ENCODE measurements around the gene SMOC2. TPM values are rescaled to one million over a fixed set of nuclear protein-coding genes. Genes with fewer than 3 reads are reported as not detected.
A peak's percentile ranks its signal among the peaks of the same experiment; 100 is the strongest.
"Not testable (repeated sequence)": the region's sequence is repeated elsewhere in the genome, so short reads cannot be mapped to it uniquely, and the experiment has no call there.

Gene SMOC2
- total RNA-seq, 1 donor from 2014 or later, result 0.53 TPM

DNA sequence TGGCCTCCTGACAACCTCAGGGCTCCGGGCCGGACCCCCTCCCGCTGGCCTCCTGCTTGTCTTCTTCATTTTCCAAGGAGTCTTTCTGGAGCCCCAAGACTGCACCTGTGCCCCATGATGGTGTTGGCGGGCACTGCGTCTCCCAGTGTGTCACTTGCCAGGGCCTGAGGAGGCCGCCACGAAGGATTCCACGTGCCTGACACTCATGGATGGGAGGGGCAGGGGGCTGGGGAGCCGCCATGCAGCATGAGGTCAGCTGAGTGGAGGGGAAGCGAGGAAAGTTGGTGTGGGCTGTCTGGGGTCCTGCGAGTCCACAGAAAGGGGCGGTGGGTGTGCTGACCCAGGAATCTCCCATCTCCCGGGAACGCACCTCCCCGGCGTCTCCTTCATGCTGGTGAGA, 165.7 kb downstream of the SMOC2 start:
- no peaks in the 10 kb centered on the region for H3K36me3 ChIP-seq (ENCODE audit: control insufficient read depth, insufficient read depth, low read length)
- FAIRE-seq, result no peak
- TF ChIP-seq, protein P1, sequence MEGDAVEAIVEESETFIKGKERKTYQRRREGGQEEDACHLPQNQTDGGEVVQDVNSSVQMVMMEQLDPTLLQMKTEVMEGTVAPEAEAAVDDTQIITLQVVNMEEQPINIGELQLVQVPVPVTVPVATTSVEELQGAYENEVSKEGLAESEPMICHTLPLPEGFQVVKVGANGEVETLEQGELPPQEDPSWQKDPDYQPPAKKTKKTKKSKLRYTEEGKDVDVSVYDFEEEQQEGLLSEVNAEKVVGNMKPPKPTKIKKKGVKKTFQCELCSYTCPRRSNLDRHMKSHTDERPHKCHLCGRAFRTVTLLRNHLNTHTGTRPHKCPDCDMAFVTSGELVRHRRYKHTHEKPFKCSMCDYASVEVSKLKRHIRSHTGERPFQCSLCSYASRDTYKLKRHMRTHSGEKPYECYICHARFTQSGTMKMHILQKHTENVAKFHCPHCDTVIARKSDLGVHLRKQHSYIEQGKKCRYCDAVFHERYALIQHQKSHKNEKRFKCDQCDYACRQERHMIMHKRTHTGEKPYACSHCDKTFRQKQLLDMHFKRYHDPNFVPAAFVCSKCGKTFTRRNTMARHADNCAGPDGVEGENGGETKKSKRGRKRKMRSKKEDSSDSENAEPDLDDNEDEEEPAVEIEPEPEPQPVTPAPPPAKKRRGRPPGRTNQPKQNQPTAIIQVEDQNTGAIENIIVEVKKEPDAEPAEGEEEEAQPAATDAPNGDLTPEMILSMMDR (IDR thresholded peaks at IDR 0.05; ENCODE audit: insufficient read depth, low read length, severe bottlenecking), result no peak
- no peak overlapping the region for H3K4me3 ChIP-seq (ENCODE audit: low read depth, low read length)
- DNase-seq (ENCODE audit: low read depth), result no peak
- H3K27me3 ChIP-seq (ENCODE audit: control insufficient read depth, insufficient read depth, low read length), result no peaks in the 10 kb centered on the region

DNA sequence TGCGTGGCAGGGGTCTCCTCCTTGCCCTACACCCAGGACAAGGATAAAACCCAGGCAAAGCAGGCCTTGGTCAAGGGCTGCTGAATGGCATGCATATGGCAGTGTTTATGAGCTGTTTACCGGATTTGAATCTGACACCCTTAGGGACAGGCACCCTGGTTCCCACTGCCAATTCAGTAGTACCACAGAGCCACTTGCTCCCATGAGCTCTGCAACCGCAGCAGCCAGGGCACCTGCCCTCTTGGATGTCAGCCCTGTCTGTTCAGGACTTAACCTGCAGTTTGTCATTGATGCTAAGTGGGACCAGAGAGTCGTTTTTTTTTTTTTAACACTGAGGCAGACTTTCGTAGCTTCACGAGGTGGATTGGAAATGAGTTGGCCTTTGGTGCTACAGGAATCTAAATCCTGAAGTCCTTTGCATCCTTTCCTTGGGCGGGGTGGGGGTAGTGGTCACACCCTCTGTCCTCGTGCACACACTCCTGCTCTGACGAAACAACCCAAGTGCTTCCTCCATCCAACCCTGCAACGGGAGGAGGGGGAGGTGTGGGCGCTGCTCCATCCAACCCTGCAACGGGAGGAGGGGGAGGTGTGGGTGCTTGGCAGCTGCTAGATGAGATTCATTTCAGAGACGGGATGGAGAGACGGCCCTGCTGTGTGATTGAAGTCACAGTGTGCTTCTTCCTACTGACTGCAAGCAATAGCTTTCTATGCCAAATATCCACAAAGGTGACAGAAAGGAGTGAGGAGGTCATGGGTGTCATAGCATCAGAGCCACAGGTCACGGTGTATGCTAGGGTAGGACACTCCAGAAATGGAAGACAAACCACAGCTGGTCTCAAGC, 166.5 kb downstream of the SMOC2 start:
- Histone ChIP-seq H3K4me3 (ENCODE audit: low read depth, low read length) (no peak overlapping the region), H3K36me3 (ENCODE audit: control insufficient read depth, insufficient read depth, low read length) (no peaks in the 10 kb centered on the region), H3K27me3 (ENCODE audit: control insufficient read depth, insufficient read depth, low read length) (no peaks in the 10 kb centered on the region)
- DNase-seq (ENCODE audit: low read depth) (peak; percentile 44), FAIRE-seq (peak; percentile 86)
- TF ChIP-seq, protein P1 (IDR thresholded peaks at IDR 0.05; ENCODE audit: insufficient read depth, low read length, severe bottlenecking), result no peak

DNA sequence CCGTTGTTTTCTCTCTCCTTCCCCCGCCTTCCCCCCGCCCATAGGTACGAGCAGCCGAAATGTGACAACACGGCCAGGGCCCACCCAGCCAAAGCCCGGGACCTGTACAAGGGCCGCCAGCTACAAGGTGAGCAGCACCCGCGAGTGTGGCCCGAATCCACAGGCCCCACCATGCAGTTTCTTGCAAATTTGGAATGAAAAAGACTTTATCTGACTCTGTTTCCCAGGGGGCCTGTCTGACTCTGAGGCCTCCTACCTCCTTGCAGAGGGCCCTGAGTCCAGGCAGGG, 167.1 kb downstream of the SMOC2 start:
- Histone ChIP-seq H3K27me3 (ENCODE audit: control insufficient read depth, insufficient read depth, low read length) (no peaks in the 10 kb centered on the region), H3K4me3 (ENCODE audit: low read depth, low read length) (no peak overlapping the region), H3K36me3 (ENCODE audit: control insufficient read depth, insufficient read depth, low read length) (no peaks in the 10 kb centered on the region)
- no peak for FAIRE-seq
- DNase-seq (ENCODE audit: low read depth), result no peak
- TF ChIP-seq, protein P1 (IDR thresholded peaks at IDR 0.05; ENCODE audit: insufficient read depth, low read length, severe bottlenecking), result no peak

DNA sequence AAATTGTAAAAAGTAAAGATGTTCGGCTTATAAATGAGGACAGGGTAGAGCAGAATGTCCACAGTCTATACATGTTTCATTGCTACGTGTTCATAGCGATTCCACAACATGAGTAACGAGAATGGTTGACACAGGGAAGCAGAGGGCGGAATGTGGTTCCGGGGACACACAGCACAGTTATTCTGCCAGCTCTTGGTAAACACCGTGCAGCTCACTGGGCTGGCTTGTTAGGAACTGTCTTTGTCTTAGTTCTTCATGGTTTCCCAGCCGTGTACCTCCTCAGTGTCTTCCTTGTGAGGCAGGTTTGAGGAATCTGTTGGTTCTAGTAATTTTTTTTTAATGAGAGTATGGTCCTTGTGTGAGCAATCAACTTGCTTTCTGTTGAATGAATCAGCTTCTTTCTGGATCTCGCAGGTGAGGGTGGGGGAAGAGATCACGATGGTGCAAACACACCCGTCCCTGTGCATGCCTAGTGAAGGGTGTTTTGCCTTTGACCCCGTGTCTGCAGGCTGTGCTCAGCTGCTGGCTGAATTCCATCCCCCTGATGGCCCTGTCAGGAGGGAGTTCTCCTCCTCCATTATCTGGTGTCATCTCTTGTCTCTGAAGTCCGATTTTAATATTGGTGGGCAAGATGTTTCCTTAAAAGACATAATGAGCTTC, 168.2 kb downstream of the SMOC2 start:
- Histone ChIP-seq H3K27me3 (ENCODE audit: control insufficient read depth, insufficient read depth, low read length) (no peaks in the 10 kb centered on the region), H3K36me3 (ENCODE audit: control insufficient read depth, insufficient read depth, low read length) (no peaks in the 10 kb centered on the region), H3K4me3 (ENCODE audit: low read depth, low read length) (peak overlapping the region; percentile 1)
- FAIRE-seq (peak; percentile 58), DNase-seq (ENCODE audit: low read depth) (peak; percentile 92)
- TF ChIP-seq, protein P1 (IDR thresholded peaks at IDR 0.05; ENCODE audit: insufficient read depth, low read length, severe bottlenecking), result no peak

DNA sequence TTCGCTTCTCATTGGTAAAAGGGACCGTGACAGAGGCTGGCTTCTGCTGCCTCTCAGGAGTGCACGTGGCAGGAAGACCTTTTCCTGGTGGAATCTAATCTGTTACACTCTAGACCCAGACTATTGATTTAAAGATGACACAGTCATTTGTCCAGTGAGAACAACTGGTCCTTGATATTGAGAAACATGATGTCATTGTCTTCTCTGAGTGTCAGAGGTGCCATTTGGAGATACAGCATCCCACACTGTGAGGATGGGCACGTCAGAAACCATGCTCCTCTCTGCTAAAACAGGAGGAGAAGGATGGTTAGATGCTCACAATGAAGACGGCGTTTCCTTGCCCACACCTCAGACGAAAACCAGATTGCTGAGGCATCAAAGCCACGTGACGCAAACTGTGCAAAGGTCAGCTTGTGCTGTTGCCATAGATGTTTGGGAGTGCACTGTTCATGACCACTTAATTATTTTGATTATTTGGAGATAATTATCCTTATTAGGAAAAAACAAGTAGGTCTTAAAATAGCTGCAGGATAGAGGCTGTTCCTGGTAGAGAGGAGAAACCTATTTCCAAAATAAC, 169.0 kb downstream of the SMOC2 start:
- TF ChIP-seq, protein P1 (IDR thresholded peaks at IDR 0.05; ENCODE audit: insufficient read depth, low read length, severe bottlenecking), result no peak
- DNase-seq (ENCODE audit: low read depth) (no peak), FAIRE-seq (no peak)
- no peaks in the 10 kb centered on the region for H3K36me3 ChIP-seq (ENCODE audit: control insufficient read depth, insufficient read depth, low read length)
- no peak overlapping the region for H3K4me3 ChIP-seq (ENCODE audit: low read depth, low read length)
- no peaks in the 10 kb centered on the region for H3K27me3 ChIP-seq (ENCODE audit: control insufficient read depth, insufficient read depth, low read length)

DNA sequence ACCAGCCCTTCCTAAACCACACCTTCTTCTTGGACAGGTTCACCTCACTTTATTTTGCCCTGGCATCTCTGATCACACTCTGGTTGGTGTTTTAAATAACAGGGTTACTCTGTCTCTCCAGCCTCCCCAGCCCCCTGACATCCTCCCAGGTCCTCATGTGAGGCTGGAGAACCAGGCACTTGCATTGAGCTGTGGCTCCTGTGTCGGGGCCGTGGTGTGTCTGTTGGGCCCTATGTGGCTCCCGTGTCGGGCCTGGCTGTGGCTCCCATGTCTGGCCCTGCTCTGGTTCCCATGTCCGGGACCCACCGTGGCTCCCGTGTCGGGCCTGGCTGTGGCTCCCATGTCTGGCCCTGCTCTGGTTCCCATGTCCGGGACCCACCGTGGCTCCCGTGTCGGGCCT, 170.0 kb downstream of the SMOC2 start:
- H3K27me3 ChIP-seq (ENCODE audit: control insufficient read depth, insufficient read depth, low read length); FAIRE-seq; H3K36me3 ChIP-seq (ENCODE audit: control insufficient read depth, insufficient read depth, low read length); H3K4me3 ChIP-seq (ENCODE audit: low read depth, low read length); DNase-seq (ENCODE audit: low read depth): not testable (repeated sequence)
